Spleen (tissue), 11 donors: ENCODE results near the gene UHRF1. TPM values are rescaled to one million over a fixed set of nuclear protein-coding genes. Genes with fewer than 3 reads are reported as not detected.

ENCODE experiments used
- DNase-seq: peaks from one replicate; pipeline ENCODE4 v3.0.0-alpha.2; 2020
- H3K27ac ChIP-seq, 8 donors: fragments of 200-600 bp; sonication (generic) in 7 of 8; 1 replicate in 4 of 8; 2 replicates in 4 of 8; pipeline versions ENCODE4 v1.5.0 to v1.8.0; 2016 to 2021; ENCODE audit warnings: inconsistent platforms in 4 of 8, mild to moderate bottlenecking in 4 of 8, moderate library complexity in 1 of 8
- H3K27me3 ChIP-seq, 7 donors: fragments of 200-600 bp; sonication (generic) in 6 of 7; replicated peaks in 1 of 7; 1 replicate in 4 of 7; 2 replicates in 3 of 7; pipeline versions ENCODE4 v1.5.0 to v1.8.0; 2016 to 2021; ENCODE audit warnings: inconsistent platforms in 3 of 7, mild to moderate bottlenecking in 1 of 7
- H3K36me3 ChIP-seq, 6 donors: fragments of 200-600 bp; sonication (generic) in 5 of 6; 1 replicate in 4 of 6; 2 replicates in 2 of 6; pipeline versions ENCODE4 v1.5.0 to v1.8.0; 2016 to 2021; ENCODE audit warnings: inconsistent platforms in 2 of 6
- H3K4me1 ChIP-seq, 6 donors: fragments of 200-600 bp; sonication (generic) in 5 of 6; 1 replicate in 3 of 6; 2 replicates in 3 of 6; pipeline versions ENCODE4 v1.5.0 to v1.8.0; 2016 to 2021; ENCODE audit warnings: inconsistent platforms in 3 of 6
- H3K4me3 ChIP-seq, 8 donors: fragments of 200-600 bp; sonication (generic) in 7 of 8; 1 replicate in 4 of 8; 2 replicates in 4 of 8; pipeline versions ENCODE4 v1.5.0 to v1.8.0; 2016 to 2021; ENCODE audit warnings: inconsistent platforms in 4 of 8, mild to moderate bottlenecking in 4 of 8, moderate library complexity in 2 of 8
- H3K9me3 ChIP-seq, 8 donors: fragments of 200-600 bp; sonication (generic) in 7 of 8; 1 replicate in 4 of 8; 2 replicates in 4 of 8; pipeline versions ENCODE4 v1.5.0 to v1.8.0; 2016 to 2021; ENCODE audit warnings: inconsistent platforms in 4 of 8
- CTCF ChIP-seq, 11 experiments: fragments of 200-600 bp in 7 of 11; fragments of 450-650 bp in 4 of 11; sonication (generic) in 4 of 11; IDR thresholded peaks in 8 of 11; conservative IDR thresholded peaks in 3 of 11; 1 replicate in 7 of 11; 2 replicates in 4 of 11; pipeline versions ENCODE4 v1.4.0 to v1.8.0; 2016 to 2021; ENCODE audit warnings: antibody characterized with exemption in 11 of 11, inconsistent platforms in 4 of 11, mild to moderate bottlenecking in 1 of 11
- POLR2A ChIP-seq, 3 donors: fragments of 450-650 bp; IDR thresholded peaks; one replicate each; pipeline ENCODE4 v1.5.1; 2017; ENCODE audit warnings: antibody characterized with exemption in 3 of 3, mild to moderate bottlenecking in 1 of 3
- POLR2AphosphoS5 ChIP-seq, 3 donors: sonication (generic); formaldehyde crosslinking; IDR thresholded peaks; one replicate each; pipeline ENCODE4 v1.5.1; 2017; ENCODE audit warnings: antibody characterized with exemption in 3 of 3
- WGBS, 5 donors: extraction: QIAGEN DNeasy Blood & Tissue Kit in 3 of 5; methylation state at CpG; one replicate each; pipeline versions ENCODE4 v1.1.5 to v1.1.7; 2013 to 2018; 5-methylcytosine and 5-hydroxymethylcytosine counted together
- intact Hi-C: fragments of 100-400 bp; cut with DNase I; formaldehyde crosslinking; loops from one replicate; pipeline ENCODE4 v1.15.0; 2023; ENCODE audit warnings: low total_unique reads
- polyA plus RNA-seq, 3 donors: library from polyadenylated mRNA; stranded (reverse); fragments of 200-250 nt; gene quantifications; one replicate each; pipeline ENCODE4 v1.2.1, GENCODE V29; 2013
- total RNA-seq, 7 donors: library from RNA; depleted of rRNA in 3 of 7; stranded (reverse); fragments of >200 nt in 3 of 7; fragmentation: NEBNext Ultra II Directional in 4 of 7; extraction: Animal tissue kit (Norgen Biotek cat#: 25700) in 4 of 7; gene quantifications; one replicate each; pipeline versions ENCODE4 v1.1.0 to v1.2.1, GENCODE V29; 2016 to 2021
- donor health status: healthy with polysubstance abuse.
- donor health status: DM: no; HTN: no; CAD: no; lungs with moderate emphysema.
- donor health status: DM: no; HTN: no; CAD: no.
- donor health status: Bipolar disorder and iron deficiency.
- donor health status: healthy.
- donor health status: DM: no; HTN: no; CAD: no.
- donor health status: DM: yes; HTN: yes; CAD: no.

UHRF1 gene
- total and polyA plus RNA-seq, 10 donors: 1.5 to 10.8 (median 4.6) TPM

- peaks cover 0 to 11% (median 6%) of the 10 kb centered on the region in 7 donors for H3K27me3 ChIP-seq
- H3K36me3 ChIP-seq: peaks cover 0 to 21% (median 0%) of the 10 kb centered on the region in 6 donors
- 0 to 1% (median 0%) methylated on average over 21 to 85 of the region's 85 CpGs for WGBS, 5 donors
- intact Hi-C loops: loop anchor here (5.0 to 10.0 kb wide), 2 partner anchors 38 to 95 kb away; no protein-coding TSS in a partner anchor
- peak; percentile 42 to 77 (median 50) for TF ChIP-seq POLR2AphosphoS5 (IDR thresholded peaks at IDR 0.05)
- no peak for TF ChIP-seq POLR2A (IDR thresholded peaks at IDR 0.05)
- no peak for TF ChIP-seq CTCF (IDR thresholded peaks at IDR 0.05 in 8 of 11, conservative IDR thresholded peaks at IDR 0.05 in 3 of 11)
- no peaks in the 10 kb centered on the region for H3K9me3 ChIP-seq
- H3K4me1 ChIP-seq: peaks cover 33 to 71% (median 63%) of the 10 kb centered on the region in 6 donors
- H3K27ac ChIP-seq: peak overlapping the region in 3 of 8 donors; percentile 63 to 76 (median 66)
- H3K4me3 ChIP-seq: peak overlapping the region; percentile 62 to 94 (median 79)
- DNase-seq: peak; percentile 97
These were observed 744 bp downstream of the UHRF1 start for GRCh38 chr19:4909897-4910593.

DNA sequence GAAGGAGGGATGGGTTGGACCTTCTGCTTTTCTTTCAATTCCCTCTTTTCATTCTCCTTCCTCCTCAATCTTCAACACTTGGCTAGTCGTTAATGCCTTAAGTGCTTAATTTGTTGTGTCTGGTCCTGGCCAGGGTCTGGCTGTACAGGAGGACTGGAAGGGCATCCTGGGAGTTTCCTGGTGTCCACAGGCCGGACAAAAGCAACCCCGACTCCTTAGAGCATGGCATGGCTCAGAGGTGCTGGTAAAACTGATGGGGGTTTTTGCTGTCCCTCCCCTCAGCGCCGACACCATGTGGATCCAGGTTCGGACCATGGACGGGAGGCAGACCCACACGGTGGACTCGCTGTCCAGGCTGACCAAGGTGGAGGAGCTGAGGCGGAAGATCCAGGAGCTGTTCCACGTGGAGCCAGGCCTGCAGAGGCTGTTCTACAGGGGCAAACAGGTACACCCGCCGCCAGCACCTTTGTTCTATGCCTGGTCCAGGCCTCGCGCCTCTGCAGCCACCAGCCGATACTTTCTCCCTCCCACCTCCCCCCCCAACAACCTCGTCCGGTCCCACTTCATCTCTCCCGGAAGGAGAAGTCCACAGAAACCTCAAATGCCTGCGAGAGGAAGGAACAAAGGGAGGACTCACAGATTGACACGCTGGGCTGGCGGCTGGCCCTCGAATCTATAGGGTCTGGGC lies 1.4 kb downstream of the UHRF1 start:
- Histone ChIP-seq H3K9me3 (no peaks in the 10 kb centered on the region), H3K36me3 (peaks cover 0 to 21% (median 0%) of the 10 kb centered on the region in 6 donors), H3K4me3 (peak overlapping the region; percentile 62 to 94 (median 79)), H3K4me1 (peaks cover 33 to 78% (median 70%) of the 10 kb centered on the region in 6 donors), H3K27me3 (peaks cover 0 to 11% (median 6%) of the 10 kb centered on the region in 7 donors), H3K27ac (peak overlapping the region in 6 of 8 donors; percentile 12 to 76 (median 52))
- no peak for TF ChIP-seq POLR2AphosphoS5 (IDR thresholded peaks at IDR 0.05)
- no peak for TF ChIP-seq POLR2A (IDR thresholded peaks at IDR 0.05)
- no peak for TF ChIP-seq CTCF (IDR thresholded peaks at IDR 0.05 in 8 of 11, conservative IDR thresholded peaks at IDR 0.05 in 3 of 11)
- intact Hi-C loops: loop anchor here (5.0 to 10.0 kb wide), 2 partner anchors 38 to 96 kb away; no protein-coding TSS in a partner anchor
- no peak for DNase-seq
- WGBS, 5 donors: 7 to 14% (median 9%) methylated on average over 21 to 23 of the region's 23 CpGs

DNA sequence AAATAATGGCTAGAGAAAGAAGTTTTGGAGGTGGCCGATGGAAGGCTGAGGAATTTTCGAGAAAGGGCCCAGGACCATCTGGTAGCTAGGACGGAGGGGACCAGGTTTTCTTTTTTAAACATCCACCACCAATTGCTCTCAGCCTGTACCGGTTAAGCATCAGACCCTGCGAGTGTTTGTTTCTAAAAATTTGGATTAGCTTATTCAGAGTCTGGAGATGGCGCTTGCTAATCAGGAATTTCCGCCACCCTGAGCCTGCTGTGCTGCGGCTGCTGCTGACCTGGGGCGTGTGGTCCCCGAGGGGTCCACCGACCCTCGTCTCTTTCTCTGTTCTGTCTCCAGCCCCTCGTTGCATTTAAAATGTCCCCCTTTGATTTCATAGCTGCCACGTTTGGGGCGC lies 2.0 kb downstream of the UHRF1 start:
- no peak for DNase-seq
- 24 to 42% (median 32%) methylated on average over 15 of the region's 15 CpGs for WGBS, 5 donors
- Histone ChIP-seq H3K27me3 (peaks cover 0 to 11% (median 6%) of the 10 kb centered on the region in 7 donors), H3K4me1 (peaks cover 33 to 84% (median 75%) of the 10 kb centered on the region in 6 donors), H3K4me3 (peak overlapping the region in 6 of 8 donors; percentile 69 to 94 (median 84)), H3K9me3 (no peaks in the 10 kb centered on the region), H3K36me3 (peaks cover 0 to 17% (median 0%) of the 10 kb centered on the region in 6 donors), H3K27ac (peak overlapping the region in 7 of 8 donors; percentile 12 to 76 (median 40))
- intact Hi-C loops: loop anchor here (5.0 to 10.0 kb wide), 2 partner anchors 39 to 97 kb away; no protein-coding TSS in a partner anchor
- TF ChIP-seq POLR2AphosphoS5 (IDR thresholded peaks at IDR 0.05) (no peak), POLR2A (IDR thresholded peaks at IDR 0.05) (no peak), CTCF (IDR thresholded peaks at IDR 0.05 in 8 of 11, conservative IDR thresholded peaks at IDR 0.05 in 3 of 11) (no peak)
